H1 (cell line): ENCODE results near the gene SRRM4. TPM values are rescaled to one million over a fixed set of nuclear protein-coding genes. Genes with fewer than 3 reads are reported as not detected.

Experiments
- CTCF ChIA-PET: fragments of 300-600 bp; sonication (Branson Sonifier 250); formaldehyde crosslinking; loops from one replicate; lab custom pipeline; 2021; ENCODE audit not compliant: partially characterized antibody; lab: Charles Lee
- POLR2A ChIA-PET: fragments of 300-600 bp; sonication (Branson Sonifier 250); formaldehyde crosslinking; loops from one replicate; lab custom pipeline; 2021; ENCODE audit warnings: inconsistent platforms; ENCODE audit not compliant: partially characterized antibody; lab: Charles Lee
- DNase-seq, 2 experiments: peaks; one replicate each; pipeline versions ENCODE4 v3.0.0 to v3.0.0-alpha.2; 2010 to 2022; ENCODE audit warnings: low spot score in 2 of 2, low read depth in 1 of 2, mixed read lengths in 1 of 2
- FAIRE-seq: peaks from 2 replicates; lab custom pipeline; 2011; peaks lifted over from hg19 to GRCh38; lab: Jason Lieb, UNC
- H2AFZ ChIP-seq: 2 replicates; pipeline ENCODE4 v1.8.1; 2012; ENCODE audit warnings: low read length, inconsistent platforms
- H2AK5ac ChIP-seq: 2 replicates; pipeline ENCODE4 v1.6.1; 2013; ENCODE audit warnings: low read depth, low read length
- H2BK120ac ChIP-seq: replicated peaks from 2 replicates; pipeline ENCODE3; 2013; ENCODE audit warnings: low read depth, low read length, inconsistent platforms
- H2BK12ac ChIP-seq: 2 replicates; pipeline ENCODE4 v1.6.1; 2013; ENCODE audit warnings: low read depth, low read length
- H2BK15ac ChIP-seq: 2 replicates; pipeline ENCODE4 v1.6.1; 2013; ENCODE audit warnings: low read length
- H2BK20ac ChIP-seq: 2 replicates; pipeline ENCODE4 v1.6.1; 2013; ENCODE audit warnings: low read length
- H2BK5ac ChIP-seq: 2 replicates; pipeline ENCODE4 v1.6.1; 2013; ENCODE audit warnings: low read depth, low read length
- H3K14ac ChIP-seq: 2 replicates; pipeline ENCODE4 v1.6.1; 2013; ENCODE audit warnings: inconsistent platforms; ENCODE audit not compliant: insufficient read length
- H3K18ac ChIP-seq: 2 replicates; pipeline ENCODE4 v1.6.1; 2013; ENCODE audit warnings: low read length; ENCODE audit errors: extremely low read depth
- H3K23ac ChIP-seq: 2 replicates; pipeline ENCODE4 v1.6.1; 2013; ENCODE audit warnings: inconsistent platforms; ENCODE audit not compliant: insufficient read length
- H3K23me2 ChIP-seq: 2 replicates; pipeline ENCODE4 v1.6.1; 2013; ENCODE audit warnings: low read depth, low read length
- H3K27ac ChIP-seq: 2 replicates; pipeline ENCODE4 v1.6.1; 2011; ENCODE audit warnings: low read depth, low read length, inconsistent platforms
- H3K27me3 ChIP-seq, 4 experiments: replicated peaks in 1 of 4; 1 replicate in 1 of 4; 2 replicates in 3 of 4; pipeline versions ENCODE4 v1.6.1 to v1.8.1; 2011 to 2013; ENCODE audit warnings: low read length in 3 of 4, mild to moderate bottlenecking in 3 of 4, inconsistent platforms in 2 of 4, mixed read lengths in 2 of 4, moderate library complexity in 1 of 4; ENCODE audit not compliant: control insufficient read depth in 3 of 4, insufficient read depth in 3 of 4; ENCODE audit errors: extremely low read depth in 1 of 4
- H3K36me3 ChIP-seq, 4 experiments: 2 replicates each; pipeline versions ENCODE4 v1.6.1 to v1.8.1; 2011 to 2013; ENCODE audit warnings: mild to moderate bottlenecking in 4 of 4, low read length in 3 of 4, moderate library complexity in 2 of 4, control low read depth in 1 of 4, inconsistent platforms in 1 of 4; ENCODE audit not compliant: insufficient read depth in 4 of 4, control insufficient read depth in 2 of 4
- H3K4ac ChIP-seq: replicated peaks from 2 replicates; pipeline ENCODE3; 2013; ENCODE audit warnings: low read length, low read depth, mixed read lengths, inconsistent platforms; ENCODE audit not compliant: insufficient read length
- H3K4me1 ChIP-seq, 4 experiments: replicated peaks in 1 of 4; 1 replicate in 1 of 4; 2 replicates in 3 of 4; pipeline versions ENCODE4 v1.6.1 to v1.8.1; 2011 to 2013; ENCODE audit warnings: low read length in 3 of 4, inconsistent platforms in 2 of 4, mixed read lengths in 1 of 4; ENCODE audit not compliant: insufficient read depth in 4 of 4, control insufficient read depth in 3 of 4
- H3K4me2 ChIP-seq, 2 experiments: 2 replicates each; pipeline versions ENCODE4 v1.6.1 to v1.8.1; 2011 to 2013; ENCODE audit warnings: low read depth in 2 of 2, low read length in 2 of 2, control low read depth in 1 of 2, inconsistent platforms in 1 of 2, mild to moderate bottlenecking in 1 of 2; ENCODE audit not compliant: insufficient read depth in 1 of 2
- H3K4me3 ChIP-seq, 4 experiments: fragments of 200-600, 300-600 bp in 1 of 4; sonication (generic), shearing (Covaris generic), sonication (Bioruptor Twin) in 1 of 4; 2 replicates each; pipeline versions ENCODE4 v1.5.1 to v1.8.1; 2011 to 2016; ENCODE audit warnings: low read length in 4 of 4, low read depth in 3 of 4, control low read depth in 2 of 4, inconsistent platforms in 2 of 4, mild to moderate bottlenecking in 2 of 4, mixed read lengths in 1 of 4, moderate library complexity in 1 of 4; ENCODE audit not compliant: insufficient read depth in 2 of 4; ENCODE audit errors: extremely low read depth in 1 of 4
- H3K56ac ChIP-seq: replicated peaks from 2 replicates; pipeline ENCODE3; 2013; ENCODE audit warnings: low read depth, mild to moderate bottlenecking, mixed read lengths, low read length, inconsistent platforms; ENCODE audit not compliant: insufficient read length
- H3K79me1 ChIP-seq: 2 replicates; pipeline ENCODE4 v1.6.1; 2013; ENCODE audit warnings: low read depth, low read length, control low read depth
- H3K79me2 ChIP-seq, 2 experiments: 2 replicates each; pipeline versions ENCODE4 v1.6.1 to v1.8.1; 2012 to 2013; ENCODE audit warnings: low read length in 2 of 2, mild to moderate bottlenecking in 2 of 2, inconsistent platforms in 1 of 2; ENCODE audit not compliant: insufficient read depth in 2 of 2, control insufficient read depth in 1 of 2
- H3K9ac ChIP-seq, 4 experiments: replicated peaks in 1 of 4; 1 replicate in 1 of 4; 2 replicates in 3 of 4; pipeline versions ENCODE4 v1.6.1 to v1.8.1; 2011 to 2013; ENCODE audit warnings: low read depth in 3 of 4, low read length in 3 of 4, control low read depth in 2 of 4, mild to moderate bottlenecking in 2 of 4, moderate library complexity in 2 of 4, inconsistent platforms in 1 of 4; ENCODE audit errors: extremely low read depth in 1 of 4
- H3K9me3 ChIP-seq, 2 experiments: 2 replicates each; pipeline versions ENCODE4 v1.6.1 to v1.8.1; 2012 to 2013; ENCODE audit warnings: mild to moderate bottlenecking in 2 of 2, moderate library complexity in 2 of 2, control low read depth in 1 of 2, inconsistent platforms in 1 of 2, low read depth in 1 of 2, low read length in 1 of 2, mixed read lengths in 1 of 2; ENCODE audit not compliant: insufficient read depth in 2 of 2
- H4K20me1 ChIP-seq, 2 experiments: replicated peaks in 1 of 2; 2 replicates each; pipeline versions ENCODE3 to v1.8.1; 2011 to 2013; ENCODE audit warnings: inconsistent platforms in 2 of 2, low read length in 2 of 2, mild to moderate bottlenecking in 1 of 2; ENCODE audit not compliant: insufficient read depth in 2 of 2, control insufficient read depth in 1 of 2
- H4K5ac ChIP-seq: 2 replicates; pipeline ENCODE4 v1.6.1; 2013; ENCODE audit warnings: low read length, low read depth, mixed read lengths, inconsistent platforms; ENCODE audit not compliant: insufficient read length
- H4K8ac ChIP-seq: 2 replicates; pipeline ENCODE4 v1.8.0; 2013; ENCODE audit warnings: mild to moderate bottlenecking, moderate library complexity, low read length, inconsistent platforms; ENCODE audit not compliant: insufficient read depth; ENCODE audit errors: extremely low read depth
- H4K91ac ChIP-seq: replicated peaks from 2 replicates; pipeline ENCODE3; 2013; ENCODE audit warnings: low read length, mixed read lengths, inconsistent platforms; ENCODE audit not compliant: insufficient read length
- BRCA1 ChIP-seq: IDR thresholded peaks from 2 replicates; pipeline ENCODE4 v1.6.1; 2012; ENCODE audit warnings: low read depth, low read length, improper control_type of control experiment
- HDAC2 ChIP-seq, 2 experiments: fragments of 300-600 bp in 1 of 2; sonication (generic) in 1 of 2; IDR thresholded peaks; 2 replicates each; pipeline ENCODE4 v1.6.1; 2011 to 2012; ENCODE audit warnings: low read depth in 2 of 2, low read length in 2 of 2, mild to moderate bottlenecking in 2 of 2, moderate library complexity in 2 of 2, borderline replicate concordance in 1 of 2, inconsistent platforms in 1 of 2
- KDM1A ChIP-seq: fragments of 200-600, 300-600 bp; sonication (generic); IDR thresholded peaks from 2 replicates; pipeline ENCODE4 v1.7.1; 2016; ENCODE audit warnings: mild to moderate bottlenecking, low read length, borderline replicate concordance
- polyA plus RNA-seq, 7 experiments: library from polyadenylated mRNA; depleted of rRNA in 3 of 7; stranded (reverse) in 5 of 7; unstranded in 2 of 7; fragments of >200 nt in 5 of 7; fragments of 200-250 nt in 2 of 7; gene quantifications; 1 replicate in 5 of 7; 2 replicates in 1 of 7; 4 replicates in 1 of 7; pipeline versions ENCODE4 v1.2.1 to v1.2.3, GENCODE V29; 2011 to 2013; ENCODE audit warnings: missing spikeins in 2 of 7, mixed read lengths in 2 of 7
- total RNA-seq: library from RNA; stranded (reverse); fragmentation: NEBNext Ultra II Directional; extraction: Animal tissue kit (Norgen Biotek cat#: 25700); gene quantifications from 2 replicates; pipeline ENCODE4 v1.2.1, GENCODE V29; 2021

The SRRM4 gene
- total and polyA plus RNA-seq, 2 of the 8 experiments (the other 6 are each of a cell fraction or from before 2014, with no cell fraction given), result 0.53 to 1.1 TPM

DNA sequence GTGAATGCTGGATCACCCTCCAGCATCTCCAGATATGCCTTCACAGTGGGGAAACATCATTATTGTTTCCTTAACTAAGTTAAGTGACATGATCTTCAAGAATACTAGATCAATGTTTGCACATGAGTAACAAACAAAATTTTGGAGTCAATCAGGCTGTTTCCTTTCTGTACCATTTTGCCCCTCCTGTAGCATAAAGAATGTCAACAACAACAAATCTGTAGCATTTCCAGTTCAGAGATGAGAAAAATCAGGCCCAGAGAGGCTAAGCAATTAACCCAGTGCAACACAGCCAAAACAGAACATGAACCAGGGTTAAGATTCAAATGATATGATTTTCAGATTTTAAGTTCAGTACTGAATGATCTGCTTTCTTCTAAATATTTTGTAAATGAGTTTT lies 31.7 kb downstream of the SRRM4 start:
- Histone ChIP-seq H3K4ac (no peak overlapping the region), H4K5ac (no peak overlapping the region), H3K23me2 (no peaks in the 10 kb centered on the region; the same call in 1 of the 2 replicates), H3K14ac (no peak overlapping the region), H3K4me2 (no peak overlapping the region), H3K79me1 (no peaks in the 10 kb centered on the region), H4K8ac (no peak overlapping the region), H2AFZ (no peak overlapping the region), H3K27ac (no peak overlapping the region), H3K79me2 (no peaks in the 10 kb centered on the region), H3K27me3 (no peaks in the 10 kb centered on the region), H2AK5ac (no peak overlapping the region), H2BK12ac (no peak overlapping the region), H3K9me3 (no peaks in the 10 kb centered on the region), H3K4me1 (peaks cover 7 to 23% (median 20%) of the 10 kb centered on the region in 4 experiments), H3K23ac (no peak overlapping the region), H4K20me1 (no peaks in the 10 kb centered on the region), H2BK5ac (no peak overlapping the region), H3K9ac (no peak overlapping the region), H3K4me3 (no peak overlapping the region), H2BK20ac (no peak overlapping the region), H3K18ac (no peak overlapping the region), H4K91ac (no peak overlapping the region), H3K36me3 (no peaks in the 10 kb centered on the region), H2BK15ac (no peak overlapping the region), H2BK120ac (no peak overlapping the region), H3K56ac (no peak overlapping the region)
- TF ChIP-seq BRCA1 (no peak), HDAC2 (IDR thresholded peaks at IDR 0.05; ENCODE audit: borderline replicate concordance in 1 of 2, low read depth in 2 of 2, low read length in 2 of 2) (peak in 1 of 2 experiments; percentile 51; a peak in 1 of 4 replicates), KDM1A (peak; percentile 75)
- ChIA-PET CTCF (no interaction called here), POLR2A (no interaction called here)
- no peak for FAIRE-seq
- no peak for DNase-seq
